A549 treated with dexamethasone at 1 μM for 4 hours (cell line): ENCODE results near the gene CDC42BPG. TPM values are rescaled to one million over a fixed set of nuclear protein-coding genes. Genes with fewer than 3 reads are reported as not detected.

Experiments
- total RNA-seq: library from RNA; stranded (reverse); fragments of 200-300 nt; extraction: Qiagen RNA extraction; gene quantifications from 5 replicates; pipeline ENCODE4 v1.2.3, GENCODE V29; 2022

The CDC42BPG gene, protein sequence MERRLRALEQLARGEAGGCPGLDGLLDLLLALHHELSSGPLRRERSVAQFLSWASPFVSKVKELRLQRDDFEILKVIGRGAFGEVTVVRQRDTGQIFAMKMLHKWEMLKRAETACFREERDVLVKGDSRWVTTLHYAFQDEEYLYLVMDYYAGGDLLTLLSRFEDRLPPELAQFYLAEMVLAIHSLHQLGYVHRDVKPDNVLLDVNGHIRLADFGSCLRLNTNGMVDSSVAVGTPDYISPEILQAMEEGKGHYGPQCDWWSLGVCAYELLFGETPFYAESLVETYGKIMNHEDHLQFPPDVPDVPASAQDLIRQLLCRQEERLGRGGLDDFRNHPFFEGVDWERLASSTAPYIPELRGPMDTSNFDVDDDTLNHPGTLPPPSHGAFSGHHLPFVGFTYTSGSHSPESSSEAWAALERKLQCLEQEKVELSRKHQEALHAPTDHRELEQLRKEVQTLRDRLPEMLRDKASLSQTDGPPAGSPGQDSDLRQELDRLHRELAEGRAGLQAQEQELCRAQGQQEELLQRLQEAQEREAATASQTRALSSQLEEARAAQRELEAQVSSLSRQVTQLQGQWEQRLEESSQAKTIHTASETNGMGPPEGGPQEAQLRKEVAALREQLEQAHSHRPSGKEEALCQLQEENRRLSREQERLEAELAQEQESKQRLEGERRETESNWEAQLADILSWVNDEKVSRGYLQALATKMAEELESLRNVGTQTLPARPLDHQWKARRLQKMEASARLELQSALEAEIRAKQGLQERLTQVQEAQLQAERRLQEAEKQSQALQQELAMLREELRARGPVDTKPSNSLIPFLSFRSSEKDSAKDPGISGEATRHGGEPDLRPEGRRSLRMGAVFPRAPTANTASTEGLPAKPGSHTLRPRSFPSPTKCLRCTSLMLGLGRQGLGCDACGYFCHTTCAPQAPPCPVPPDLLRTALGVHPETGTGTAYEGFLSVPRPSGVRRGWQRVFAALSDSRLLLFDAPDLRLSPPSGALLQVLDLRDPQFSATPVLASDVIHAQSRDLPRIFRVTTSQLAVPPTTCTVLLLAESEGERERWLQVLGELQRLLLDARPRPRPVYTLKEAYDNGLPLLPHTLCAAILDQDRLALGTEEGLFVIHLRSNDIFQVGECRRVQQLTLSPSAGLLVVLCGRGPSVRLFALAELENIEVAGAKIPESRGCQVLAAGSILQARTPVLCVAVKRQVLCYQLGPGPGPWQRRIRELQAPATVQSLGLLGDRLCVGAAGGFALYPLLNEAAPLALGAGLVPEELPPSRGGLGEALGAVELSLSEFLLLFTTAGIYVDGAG (N-terminal part only)
- 1.0 to 1.6 TPM (median 1.5 TPM) in 5 replicates for total RNA-seq

DNA sequence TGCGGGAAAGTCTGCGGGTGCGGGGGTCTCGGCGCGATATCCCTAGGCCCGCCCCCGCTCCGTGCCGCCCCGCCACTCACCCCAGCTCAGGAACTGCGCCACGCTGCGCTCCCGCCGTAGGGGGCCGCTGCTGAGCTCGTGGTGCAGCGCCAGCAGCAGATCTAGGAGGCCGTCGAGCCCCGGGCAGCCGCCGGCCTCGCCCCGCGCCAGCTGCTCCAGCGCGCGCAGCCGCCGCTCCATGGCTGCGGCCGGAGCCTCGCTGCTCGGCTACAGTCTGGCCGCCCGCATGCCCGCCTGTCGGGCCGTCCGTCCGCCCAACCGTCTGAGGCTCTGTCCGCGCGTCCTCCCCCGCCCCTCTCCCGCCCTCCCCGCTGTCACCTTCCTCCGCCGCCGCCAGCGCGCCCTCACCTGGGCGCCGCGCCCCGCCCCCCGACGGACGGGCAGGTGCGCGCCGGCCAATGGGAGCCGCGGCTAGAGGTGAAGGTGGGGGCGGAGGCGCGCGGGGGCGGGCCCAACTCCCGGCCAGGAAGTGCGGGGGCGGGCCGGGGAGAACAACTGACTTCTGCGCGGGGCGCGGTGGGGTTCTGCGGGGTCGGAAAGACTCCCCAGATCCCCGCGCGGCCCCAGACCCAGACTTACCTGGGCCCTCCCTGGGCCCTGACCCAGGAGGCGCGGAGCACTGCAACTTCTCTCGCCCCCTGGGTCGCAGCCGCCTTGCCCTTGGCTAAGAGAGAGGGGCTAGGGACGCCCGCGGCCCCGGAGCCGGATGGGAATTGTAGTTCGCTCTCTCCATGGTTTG, at the start of gene CDC42BPG:
Gene CDC42BPG, minus strand, starts transcription at position 324 of the 799 bp plus-strand sequence. Its CDS starts 84 bp downstream, at position 240.

GRCh38 chr11:64878494-64879243, 34.2 kb upstream of the CDC42BPG start, which contains the start of gene EHD1:
TSS of gene EHD1 (minus strand) at chr11:64878621. CDS start at chr11:64878464, 157 bp downstream.

DNA sequence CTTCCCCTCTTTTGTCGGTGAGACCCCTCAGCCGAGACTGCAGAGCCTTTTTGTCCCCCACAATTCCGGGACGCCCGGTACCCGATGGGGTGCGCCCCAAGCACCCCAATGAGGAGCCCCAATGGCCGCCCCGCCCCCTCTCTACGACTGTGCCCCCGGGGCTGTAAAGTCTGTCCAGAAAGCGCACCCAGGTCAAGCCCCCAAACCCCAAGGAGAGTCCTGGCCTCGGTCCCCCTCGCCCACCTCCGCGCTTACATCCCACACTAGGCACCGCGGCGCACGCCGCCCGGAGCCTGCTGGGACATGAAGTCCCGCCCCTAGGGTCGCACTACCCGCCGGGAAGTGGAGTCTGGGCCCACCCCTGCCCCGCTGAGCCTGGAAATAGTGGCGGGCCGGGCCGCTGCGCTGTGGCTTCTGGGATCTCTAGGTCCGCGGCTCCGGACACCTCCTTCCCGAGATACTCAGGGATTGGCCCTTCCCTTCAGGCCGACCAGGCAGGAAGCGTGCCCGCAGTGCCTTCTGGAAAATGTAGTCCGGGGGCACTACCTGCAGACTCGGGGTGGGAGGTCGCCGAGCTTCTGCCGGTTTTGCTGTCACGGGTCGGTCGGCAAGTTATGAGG, 34.1 kb downstream of the CDC42BPG start, which contains the start of gene MEN1:
Gene MEN1, minus strand, starts transcription at position 281 of the 620 bp plus-strand sequence. CDS start 442 bp downstream, outside the sequence.

DNA sequence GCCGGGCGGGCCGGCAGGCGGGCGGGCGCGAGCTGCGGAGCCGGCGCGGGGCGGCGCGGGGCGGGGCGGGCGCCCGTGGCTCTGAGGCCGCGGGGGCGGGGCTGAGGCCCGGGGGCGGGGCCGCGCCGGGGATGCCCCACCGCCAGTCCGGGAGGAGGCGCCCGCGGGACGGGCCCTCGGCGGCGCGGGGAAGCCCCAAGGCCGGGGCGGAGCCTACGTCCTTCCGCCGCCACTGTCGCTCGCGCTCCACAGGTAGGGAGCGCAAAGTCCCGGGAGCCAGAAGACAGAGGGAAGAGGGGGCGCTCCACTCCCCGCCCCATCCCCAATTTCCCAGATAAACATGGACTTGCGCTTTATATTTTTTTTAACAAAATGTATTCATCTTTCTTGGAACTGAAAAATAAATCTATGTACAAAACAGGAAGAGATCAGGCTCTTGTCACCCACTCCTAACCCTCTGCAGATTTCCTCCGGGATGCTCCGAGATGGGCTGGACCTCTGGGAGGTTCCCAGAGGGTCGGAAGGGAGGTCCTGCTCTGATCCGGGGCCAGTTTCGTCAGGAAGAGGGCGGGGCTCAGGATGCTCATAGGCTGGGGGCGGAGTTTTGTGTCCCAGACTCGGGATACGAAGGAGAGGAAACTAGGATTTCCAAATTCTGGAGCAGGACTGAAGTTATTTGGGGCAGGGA, 41.2 kb downstream of the CDC42BPG start, which contains the start of gene MAP4K2:
Gene MAP4K2, minus strand, starts transcription at position 57 of the 688 bp plus-strand sequence. CDS start 65 bp downstream, outside the sequence.

GRCh38 chr11:64778473-64779298, 65.8 kb downstream of the CDC42BPG start, which contains the start of gene SF1:
TSS of gene SF1 (minus strand) at chr11:64778542. CDS start at chr11:64778392, 150 bp downstream.

Other genes with a start within 250 kb of the CDC42BPG start
- 0.13 to 0.31 TPM (median 0.20 TPM) in 5 replicates for gene NRXN2, start 121.5 kb downstream of the CDC42BPG start, total RNA-seq
- gene RASGRP2, start 100.5 kb downstream of the CDC42BPG start, total RNA-seq: 0.71 to 2.2 TPM (median 1.6 TPM) in 5 replicates
- gene PYGM, start 84.7 kb downstream of the CDC42BPG start, total RNA-seq: 0.17 to 0.69 TPM (median 0.39 TPM) in 5 replicates
- 167 to 200 TPM (median 182 TPM) in 5 replicates for gene SF1, start 66.1 kb downstream of the CDC42BPG start, total RNA-seq
- 5.4 to 9.2 TPM (median 8.5 TPM) in 5 replicates for gene MAP4K2, start 41.4 kb downstream of the CDC42BPG start, total RNA-seq
- gene MEN1, start 34.1 kb downstream of the CDC42BPG start, total RNA-seq: 23.5 to 42.2 TPM (median 41.1 TPM) in 5 replicates
- 83.3 to 124 TPM (median 119 TPM) in 5 replicates for gene EHD1, start 34.0 kb upstream of the CDC42BPG start, total RNA-seq
- gene ATG2A, start 72.6 kb upstream of the CDC42BPG start, total RNA-seq: 11.0 to 20.8 TPM (median 19.2 TPM) in 5 replicates
- 3.5 to 4.4 TPM (median 4.1 TPM) in 5 replicates for gene PPP2R5B, start 80.0 kb upstream of the CDC42BPG start, total RNA-seq
- not detected in 5 replicates for gene GPHA2, start 91.2 kb upstream of the CDC42BPG start, total RNA-seq
- gene MAJIN, start 127.5 kb upstream of the CDC42BPG start, total RNA-seq: not detected in 5 replicates
- gene BATF2, start 152.3 kb upstream of the CDC42BPG start, total RNA-seq: 0.33 to 0.65 TPM (median 0.47 TPM) in 5 replicates
- gene ARL2, start 169.5 kb upstream of the CDC42BPG start, total RNA-seq: 172 to 187 TPM (median 178 TPM) in 5 replicates
- gene SNX15, start 182.8 kb upstream of the CDC42BPG start, total RNA-seq: 18.9 to 23.9 TPM (median 22.8 TPM) in 5 replicates
- 33.5 to 51.7 TPM (median 49.0 TPM) in 5 replicates for gene SAC3D1, start 196.6 kb upstream of the CDC42BPG start, total RNA-seq
- gene NAALADL1, start 213.9 kb upstream of the CDC42BPG start, total RNA-seq: 0.18 TPM in 1 of 5 replicates, not detected in the others
- 64.4 to 77.1 TPM (median 72.9 TPM) in 5 replicates for gene CDCA5, start 239.4 kb upstream of the CDC42BPG start, total RNA-seq
- 33.7 to 38.4 TPM (median 36.4 TPM) in 5 replicates for gene ZFPL1, start 239.6 kb upstream of the CDC42BPG start, total RNA-seq